HCT116 (cell line): ENCODE data around the gene USP7. TPM values are rescaled to one million over a fixed set of nuclear protein-coding genes. Genes with fewer than 3 reads are reported as not detected.

ENCODE experiments used
- ATAC-seq: fragments of 200-7000 bp; cut with Tn5 transposase; 2 replicates; pipeline ENCODE4 v1.9.1; 2020; ENCODE audit warnings: mild to moderate bottlenecking, moderate library complexity
- BruUV-seq: library from RNA; stranded (reverse); fragments of 400-500 nt; replicated peaks from 2 replicates; lab custom pipeline; 2021; lab: Mats Ljungman, UMichigan
- CTCF ChIA-PET: fragments of 300-600 bp; sonication (Branson Sonifier 250); formaldehyde crosslinking; loops from one replicate; lab custom pipeline; 2021; ENCODE audit warnings: antibody characterized with exemption; lab: Charles Lee
- POLR2A ChIA-PET: fragments of 300-600, 350-600 bp; sonication (Branson Sonifier 250); formaldehyde crosslinking; loops from one replicate; lab custom pipeline; 2021; ENCODE audit warnings: antibody characterized with exemption; lab: Charles Lee
- RAD21 ChIA-PET, 2 experiments: fragments of 300-600 bp; sonication (Branson Sonifier 250); formaldehyde crosslinking; loops; one replicate each; lab custom pipeline; 2023; ENCODE audit warnings: low total read pairs in 2 of 2; ENCODE audit not compliant: uncharacterized antibody in 2 of 2, unreplicated experiment in 2 of 2, low non-redundant PET in 1 of 2; lab: Charles Lee
- DNase-seq: peaks from one replicate; pipeline ENCODE4 v3.0.0-alpha.2; 2010; ENCODE audit warnings: low read depth, low spot score
- H2AFZ ChIP-seq: fragments of 200-600 bp; shearing (Covaris generic), sonication (generic); 2 replicates; pipeline ENCODE4 v1.6.1; 2017; ENCODE audit warnings: low read depth, mixed run types, mixed read lengths, antibody characterized with exemption, low read length; ENCODE audit not compliant: poor library complexity, severe bottlenecking
- H3K27ac ChIP-seq: 2 replicates; pipeline ENCODE4 v1.5.1; 2012; ENCODE audit warnings: low read depth, low read length
- H3K27me3 ChIP-seq: fragments of 200-600 bp; sonication (generic); 2 replicates; pipeline ENCODE4 v1.6.1; 2016; ENCODE audit warnings: mixed run types, low read length, mixed read lengths; ENCODE audit not compliant: insufficient read depth
- H3K36me3 ChIP-seq, 2 experiments: fragments of 200-500 bp in 1 of 2; fragments of 200-600 bp in 1 of 2; sonication (Bioruptor generic) in 1 of 2; sonication (generic) in 1 of 2; 2 replicates each; pipeline versions ENCODE4 v1.5.1 to v1.6.1; 2014 to 2016; ENCODE audit warnings: low read length in 2 of 2, inconsistent platforms in 1 of 2, mixed read lengths in 1 of 2, mixed run types in 1 of 2; ENCODE audit not compliant: insufficient read depth in 2 of 2, control insufficient read depth in 1 of 2
- H3K4me1 ChIP-seq, 2 experiments: fragments of 200-600 bp in 1 of 2; sonication (generic) in 1 of 2; 2 replicates each; pipeline versions ENCODE4 v1.5.1 to v1.6.1; 2012 to 2017; ENCODE audit warnings: low read length in 2 of 2, inconsistent platforms in 1 of 2, mild to moderate bottlenecking in 1 of 2, mixed read lengths in 1 of 2, mixed run types in 1 of 2, moderate library complexity in 1 of 2; ENCODE audit not compliant: insufficient read depth in 2 of 2, control insufficient read depth in 1 of 2
- H3K4me2 ChIP-seq: fragments of 200-600 bp; sonication (generic); 2 replicates; pipeline ENCODE4 v1.6.1; 2017; ENCODE audit warnings: mixed run types, low read length, mixed read lengths
- H3K4me3 ChIP-seq, 2 experiments: fragments of 200-600 bp in 1 of 2; sonication (generic) in 1 of 2; replicated peaks in 1 of 2; 2 replicates each; pipeline ENCODE4 v1.5.1; 2011 to 2016; ENCODE audit warnings: low read length in 2 of 2, control low read depth in 1 of 2, low read depth in 1 of 2, mild to moderate bottlenecking in 1 of 2, mixed read lengths in 1 of 2, mixed run types in 1 of 2
- H3K79me2 ChIP-seq: fragments of 200-600 bp; sonication (generic); 2 replicates; pipeline ENCODE4 v1.6.1; 2017; ENCODE audit warnings: mild to moderate bottlenecking, mixed run types, low read length, moderate library complexity, mixed read lengths; ENCODE audit not compliant: insufficient read depth
- H3K9ac ChIP-seq: fragments of 200-600 bp; sonication (generic); 2 replicates; pipeline ENCODE4 v1.6.1; 2016; ENCODE audit warnings: low read length, mixed read lengths
- H3K9me2 ChIP-seq: fragments of 200-600 bp; sonication (generic), shearing (Covaris generic); 2 replicates; pipeline ENCODE4 v1.6.1; 2017; ENCODE audit warnings: mixed run types, mild to moderate bottlenecking, moderate library complexity; ENCODE audit not compliant: insufficient read depth
- H3K9me3 ChIP-seq, 2 experiments: fragments of 200-500 bp in 1 of 2; fragments of 200-600 bp in 1 of 2; sonication (Bioruptor generic) in 1 of 2; sonication (generic) in 1 of 2; 2 replicates each; pipeline ENCODE4 v1.6.1; 2014 to 2017; ENCODE audit warnings: low read length in 2 of 2, mixed read lengths in 2 of 2, inconsistent platforms in 1 of 2, low read depth in 1 of 2, mild to moderate bottlenecking in 1 of 2, mixed run types in 1 of 2, moderate library complexity in 1 of 2; ENCODE audit not compliant: control insufficient read depth in 1 of 2, insufficient read depth in 1 of 2
- H4K20me1 ChIP-seq: fragments of 200-600 bp; sonication (generic), shearing (Covaris generic); 2 replicates; pipeline ENCODE4 v1.6.1; 2017; ENCODE audit warnings: mixed run types, mild to moderate bottlenecking, moderate library complexity; ENCODE audit not compliant: insufficient read depth
- CBX3 ChIP-seq: IDR thresholded peaks from 2 replicates; pipeline ENCODE4 v1.6.1; 2012; ENCODE audit warnings: low read depth
- EGR1 ChIP-seq: IDR thresholded peaks from 2 replicates; pipeline ENCODE4 v1.6.1; 2012; ENCODE audit warnings: low read depth
- ELF1 ChIP-seq: IDR thresholded peaks from 2 replicates; pipeline ENCODE4 v1.6.1; 2012; ENCODE audit warnings: low read depth, borderline replicate concordance
- FOSL1 ChIP-seq: IDR thresholded peaks from 2 replicates; pipeline ENCODE4 v1.6.1; 2012; ENCODE audit warnings: low read depth
- JUND ChIP-seq: IDR thresholded peaks from 2 replicates; pipeline ENCODE4 v1.6.1; 2012
- POLR2AphosphoS5 ChIP-seq: IDR thresholded peaks from 2 replicates; pipeline ENCODE4 v1.6.1; 2011; ENCODE audit warnings: mild to moderate bottlenecking, low read depth, low read length, moderate library complexity
- RAD21 ChIP-seq: IDR thresholded peaks from 2 replicates; pipeline ENCODE4 v1.6.1; 2012; ENCODE audit warnings: low read depth, mild to moderate bottlenecking
- YY1 ChIP-seq: IDR thresholded peaks from 2 replicates; pipeline ENCODE4 v1.6.1; 2011; ENCODE audit warnings: low read length, low read depth, moderate library complexity, mild to moderate bottlenecking; ENCODE audit not compliant: insufficient replicate concordance; ENCODE audit errors: extremely low read depth
- intact Hi-C: fragments of 100-400 bp; cut with micrococcal nuclease; formaldehyde crosslinking; loops from 2 replicates; pipeline ENCODE4 v1.10.0; 2022
- total RNA-seq: library from RNA; stranded (reverse); gene quantifications from one replicate; pipeline ENCODE4 v1.2.1, GENCODE V29; 2021; ENCODE audit not compliant: unreplicated experiment
- TF ChIP-seq, protein P1 (sequence below), 3 experiments: fragments of 200-600 bp in 1 of 3; sonication (generic) in 1 of 3; IDR thresholded peaks in 2 of 3; conservative IDR thresholded peaks in 1 of 3; 2 replicates each; pipeline ENCODE4 v1.5.1; 2012 to 2017; ENCODE audit warnings: low read depth in 2 of 3, low read length in 2 of 3, antibody characterized with exemption in 1 of 3, borderline replicate concordance in 1 of 3, control low read depth in 1 of 3, mild to moderate bottlenecking in 1 of 3, mixed read lengths in 1 of 3, mixed run types in 1 of 3, moderate library complexity in 1 of 3; ENCODE audit not compliant: insufficient read depth in 1 of 3

The USP7 gene
- total RNA-seq, 1 experiment from 2014 or later, result 154 TPM

GRCh38 chr16:8957509-8958157 is 6.1 kb downstream of the USP7 start (continued):
- no peak for TF ChIP-seq ELF1
- TF ChIP-seq FOSL1, result no peak
- TF ChIP-seq CBX3, result no peak
- no peak for TF ChIP-seq YY1

GRCh38 chr16:8957063-8957397 is 6.7 kb downstream of the USP7 start:
- H3K79me2 ChIP-seq, result peaks cover 95% of the 10 kb centered on the region
- H3K27me3 ChIP-seq, result no peaks in the 10 kb centered on the region
- H3K9ac ChIP-seq, result no peak overlapping the region
- H3K4me3 ChIP-seq, result no peak overlapping the region
- ATAC-seq, result no peak
- BruUV-seq, result no TSS peak
- H3K9me3 ChIP-seq, result no peaks in the 10 kb centered on the region
- intact Hi-C loops, result no loop called here
- H3K4me1 ChIP-seq, result peaks cover 26 to 61% of the 10 kb centered on the region in 2 experiments; a peak in 3 of 4 replicates
- TF ChIP-seq POLR2AphosphoS5 (no peak), EGR1 (no peak)
- TF ChIP-seq, all 23 proteins: peak for 0
- no peaks in the 10 kb centered on the region for H3K9me2 ChIP-seq
- H4K20me1 ChIP-seq, result peaks cover 71% of the 10 kb centered on the region; the same call in 1 of the 2 replicates
- no peak overlapping the region for H3K4me2 ChIP-seq
- no peak for DNase-seq
- no peak overlapping the region for H2AFZ ChIP-seq
- H3K27ac ChIP-seq, result no peak overlapping the region
- H3K36me3 ChIP-seq, result no peaks in the 10 kb centered on the region
- ChIA-PET CTCF (no interaction called here), RAD21 (no interaction called here), POLR2A (no interaction called here)

DNA sequence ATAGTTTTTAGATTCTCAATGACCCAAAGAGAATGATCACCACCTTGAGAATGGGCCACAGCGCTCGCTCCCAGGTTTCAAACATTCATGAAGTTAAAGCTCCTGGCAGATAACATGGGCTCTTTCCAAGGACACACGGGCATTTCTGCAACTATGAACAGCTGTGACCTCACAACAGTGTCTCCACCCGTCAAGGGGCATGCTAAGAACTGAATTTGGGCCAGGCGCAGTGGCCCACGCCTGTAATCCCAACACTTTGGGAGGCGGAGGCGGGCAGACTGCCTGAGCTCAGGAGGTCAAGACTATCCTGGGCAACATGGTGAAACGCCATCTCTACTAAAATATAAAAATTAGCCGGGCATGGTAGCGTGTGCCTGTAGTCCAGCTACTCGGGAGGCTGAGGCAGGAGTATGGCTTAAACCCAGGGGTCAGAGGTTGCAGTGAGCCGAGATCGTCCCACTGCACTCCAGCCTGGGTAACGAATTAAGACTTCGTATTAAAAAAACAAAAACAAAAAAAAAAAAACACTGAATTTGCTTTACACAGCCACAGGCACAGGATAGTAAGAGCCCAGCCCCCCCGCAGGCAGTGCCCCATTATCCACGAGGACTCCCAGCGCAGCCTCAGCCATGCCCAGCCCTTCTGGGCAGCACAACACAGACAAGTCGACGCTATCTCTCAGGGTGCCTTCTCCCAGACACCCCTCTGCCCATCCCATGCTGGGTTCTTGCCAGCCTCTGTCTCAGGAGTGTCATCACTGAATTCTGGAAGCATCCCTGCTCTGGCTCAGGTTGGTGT is 7.2 kb downstream of the USP7 start:
- Histone ChIP-seq H2AFZ (no peak overlapping the region), H3K4me3 (no peak overlapping the region), H3K79me2 (peaks cover 95% of the 10 kb centered on the region), H3K36me3 (no peaks in the 10 kb centered on the region), H4K20me1 (peaks cover 72% of the 10 kb centered on the region; the same call in 1 of the 2 replicates), H3K9me3 (no peaks in the 10 kb centered on the region), H3K4me2 (no peak overlapping the region), H3K27me3 (no peaks in the 10 kb centered on the region), H3K9ac (no peak overlapping the region), H3K4me1 (peaks cover 21 to 55% of the 10 kb centered on the region in 2 experiments; a peak in 3 of 4 replicates), H3K9me2 (no peaks in the 10 kb centered on the region), H3K27ac (no peak overlapping the region)
- ChIA-PET CTCF (no interaction called here), RAD21 (no interaction called here), POLR2A (no interaction called here)
- TF ChIP-seq POLR2AphosphoS5 (no peak), JUND (no peak), RAD21 (no peak)
- TF ChIP-seq, protein P1, sequence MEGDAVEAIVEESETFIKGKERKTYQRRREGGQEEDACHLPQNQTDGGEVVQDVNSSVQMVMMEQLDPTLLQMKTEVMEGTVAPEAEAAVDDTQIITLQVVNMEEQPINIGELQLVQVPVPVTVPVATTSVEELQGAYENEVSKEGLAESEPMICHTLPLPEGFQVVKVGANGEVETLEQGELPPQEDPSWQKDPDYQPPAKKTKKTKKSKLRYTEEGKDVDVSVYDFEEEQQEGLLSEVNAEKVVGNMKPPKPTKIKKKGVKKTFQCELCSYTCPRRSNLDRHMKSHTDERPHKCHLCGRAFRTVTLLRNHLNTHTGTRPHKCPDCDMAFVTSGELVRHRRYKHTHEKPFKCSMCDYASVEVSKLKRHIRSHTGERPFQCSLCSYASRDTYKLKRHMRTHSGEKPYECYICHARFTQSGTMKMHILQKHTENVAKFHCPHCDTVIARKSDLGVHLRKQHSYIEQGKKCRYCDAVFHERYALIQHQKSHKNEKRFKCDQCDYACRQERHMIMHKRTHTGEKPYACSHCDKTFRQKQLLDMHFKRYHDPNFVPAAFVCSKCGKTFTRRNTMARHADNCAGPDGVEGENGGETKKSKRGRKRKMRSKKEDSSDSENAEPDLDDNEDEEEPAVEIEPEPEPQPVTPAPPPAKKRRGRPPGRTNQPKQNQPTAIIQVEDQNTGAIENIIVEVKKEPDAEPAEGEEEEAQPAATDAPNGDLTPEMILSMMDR (IDR thresholded peaks at IDR 0.05 in 2 of 3, conservative IDR thresholded peaks at IDR 0.05 in 1 of 3; ENCODE audit: borderline replicate concordance in 1 of 3, insufficient read depth in 1 of 3, low read depth in 2 of 3, low read length in 2 of 3), result no peak
- intact Hi-C loops, result no loop called here
- ATAC-seq (no peak), DNase-seq (no peak)
- no TSS peak for BruUV-seq
